Posterior cingulate gyrus (tissue), 11 donors: ENCODE measurements around the gene NPW.

ENCODE experiments used
- DNase-seq, 10 donors: peaks; one replicate each; pipeline versions ENCODE4 v3.0.0 to v3.0.0-alpha.2; 2020 to 2021; ENCODE audit warnings: mixed read lengths in 3 of 10
- intact Hi-C: fragments of 100-400 bp; cut with DNase I; formaldehyde crosslinking; loops from one replicate; pipeline ENCODE4 v1.15.1; 2023

The NPW gene

GRCh38 chr16:2015117-2015946 is 4.3 kb upstream of the NPW start:
- no peak for DNase-seq

GRCh38 chr16:2015947-2016208 is 3.7 kb upstream of the NPW start:
- intact Hi-C loops = no loop called here

More at GRCh38 chr16:2015117-2015946, 4.3 kb upstream of the NPW start:
- intact Hi-C loops = no loop called here

DNA sequence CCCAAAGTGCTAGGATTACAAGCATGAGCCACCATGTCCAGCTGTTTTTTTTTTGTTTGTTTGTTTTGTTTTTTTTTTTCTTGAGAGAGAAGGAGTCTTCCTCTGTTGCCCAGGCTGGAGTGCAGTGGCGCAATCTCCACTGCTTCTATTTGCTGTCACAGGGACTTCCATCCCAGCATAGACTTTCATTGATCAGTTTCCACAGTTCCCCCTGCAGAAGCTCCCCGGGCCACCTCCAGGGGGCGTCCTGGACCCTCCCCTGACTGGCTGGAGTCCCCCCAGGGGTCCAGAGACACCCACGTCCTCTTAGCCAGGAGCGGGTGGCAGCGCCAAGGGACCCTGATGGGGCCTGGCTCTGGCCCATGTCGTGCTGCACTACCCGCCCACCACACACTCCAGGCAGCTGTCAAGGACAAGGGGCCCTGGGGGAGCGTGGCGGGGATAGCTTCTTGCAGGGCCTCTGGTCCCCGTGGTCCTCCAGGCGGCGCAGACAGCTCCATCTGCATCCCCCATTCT is 3.1 kb upstream of the NPW start:
- intact Hi-C loops = no loop called here
- peak in 1 of 10 donors; percentile 84 for DNase-seq

More at GRCh38 chr16:2015947-2016208, 3.7 kb upstream of the NPW start:
- DNase-seq = no peak

- peak in 2 of 10 donors; percentile 76 to 83 for DNase-seq
- intact Hi-C loops = no loop called here
Observed at GRCh38 chr16:2019921-2020831, 591 bp downstream of the NPW start.

DNA sequence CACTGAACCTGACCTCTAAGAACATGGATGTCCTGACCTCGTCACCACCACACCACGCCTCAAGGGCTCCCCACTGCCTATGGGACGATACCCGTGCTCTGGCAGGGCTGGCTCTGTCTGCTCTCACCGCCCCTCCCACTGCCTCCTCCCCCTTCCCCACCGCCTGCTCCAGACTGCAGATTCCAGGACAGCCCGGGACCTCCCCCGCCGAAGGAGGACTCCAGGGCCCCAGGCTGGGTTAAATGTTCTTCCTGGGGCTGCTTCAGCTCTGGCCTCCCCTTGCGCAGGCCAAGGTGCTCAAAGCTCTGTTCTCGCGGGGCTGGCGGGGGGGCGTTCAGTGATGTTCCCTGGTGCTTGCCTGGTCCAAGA is 3.1 kb downstream of the NPW start:
- intact Hi-C loops = loop anchor here (1.0 kb wide), 2 partner anchors 34 to 118 kb away; no protein-coding TSS in a partner anchor
- peak in 1 of 10 donors; percentile 74 for DNase-seq

- peak; percentile 81 to 99 (median 96) for DNase-seq
- intact Hi-C loops = loop anchor here (1.0 kb wide), 2 partner anchors 33 to 117 kb away; no protein-coding TSS in a partner anchor
Observed at GRCh38 chr16:2023092-2024031, 3.8 kb downstream of the NPW start.

GRCh38 chr16:2024032-2024420 is 4.4 kb downstream of the NPW start:
- intact Hi-C loops = no loop called here
- DNase-seq = no peak

DNA sequence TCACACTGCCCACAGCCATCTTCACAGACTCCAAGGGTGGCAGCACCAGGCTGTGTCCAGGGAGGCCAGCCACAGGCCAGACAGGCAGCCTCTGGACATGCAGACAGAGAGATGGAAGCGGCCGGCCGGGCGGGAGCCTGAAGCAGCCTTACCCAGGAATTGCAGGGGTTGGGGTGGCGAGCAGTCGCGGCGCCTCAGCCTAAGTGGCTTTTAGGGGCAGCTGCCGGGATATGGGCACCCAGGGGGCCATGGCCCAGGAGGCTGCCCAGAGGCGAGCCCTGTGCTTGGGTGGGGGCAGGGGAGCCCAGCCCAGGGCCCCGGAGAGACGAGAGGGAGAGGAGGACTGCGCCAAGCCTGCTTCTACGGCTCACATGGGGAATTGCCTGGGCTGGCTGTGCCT is 5.7 kb downstream of the NPW start:
- DNase-seq = no peak
- intact Hi-C loops = no loop called here

DNA sequence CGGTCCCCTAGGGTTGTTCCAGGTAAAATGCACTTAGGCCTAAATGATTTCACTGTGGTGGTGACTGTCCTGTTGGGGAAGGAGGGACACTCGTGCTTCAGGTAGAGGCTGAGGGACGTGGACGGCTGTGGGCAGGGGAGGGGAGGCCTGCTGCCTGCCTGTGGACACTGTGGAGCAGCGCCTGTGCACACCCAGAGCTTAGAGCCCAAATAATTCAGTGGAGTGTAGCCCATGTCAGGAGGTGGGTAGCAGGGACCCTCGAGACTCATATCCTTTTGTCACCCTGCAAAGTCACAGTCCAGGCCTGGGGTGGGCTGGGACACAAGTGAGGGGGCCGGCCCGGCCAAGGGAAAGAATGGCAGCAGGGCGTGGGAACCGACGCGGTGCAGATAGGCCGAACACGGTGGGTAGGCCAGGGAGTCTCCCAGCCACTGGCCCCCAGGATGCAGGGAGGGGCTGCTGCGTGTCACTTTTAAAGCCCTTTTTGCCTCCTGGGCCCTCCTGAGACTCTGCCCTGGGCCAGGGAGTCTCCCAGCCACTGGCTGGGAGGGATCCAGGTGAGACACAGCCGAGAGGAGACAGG is 6.4 kb downstream of the NPW start:
- DNase-seq = no peak

GRCh38 chr16:2026461-2027023 is 7.0 kb downstream of the NPW start, which contains the start of gene NHERF2:
TSS of gene NHERF2 (plus strand) at chr16:2026902. CDS start at chr16:2027006, 104 bp downstream.
- intact Hi-C loops = no loop called here
- DNase-seq = peak in 2 of 10 donors; percentile 51 to 89

More for the DNA sequence above, 6.4 kb downstream of the NPW start:
- intact Hi-C loops = no loop called here

- DNase-seq = peak in 1 of 10 donors; percentile 86
- intact Hi-C loops = no loop called here
Observed at GRCh38 chr16:2027024-2028010, 7.7 kb downstream of the NPW start.

GRCh38 chr16:2028146-2028545 is 8.6 kb downstream of the NPW start:
- intact Hi-C loops = no loop called here
- DNase-seq = no peak

- DNase-seq = no peak
- intact Hi-C loops = no loop called here
Observed at GRCh38 chr16:2028620-2029220, 9.1 kb downstream of the NPW start.

DNA sequence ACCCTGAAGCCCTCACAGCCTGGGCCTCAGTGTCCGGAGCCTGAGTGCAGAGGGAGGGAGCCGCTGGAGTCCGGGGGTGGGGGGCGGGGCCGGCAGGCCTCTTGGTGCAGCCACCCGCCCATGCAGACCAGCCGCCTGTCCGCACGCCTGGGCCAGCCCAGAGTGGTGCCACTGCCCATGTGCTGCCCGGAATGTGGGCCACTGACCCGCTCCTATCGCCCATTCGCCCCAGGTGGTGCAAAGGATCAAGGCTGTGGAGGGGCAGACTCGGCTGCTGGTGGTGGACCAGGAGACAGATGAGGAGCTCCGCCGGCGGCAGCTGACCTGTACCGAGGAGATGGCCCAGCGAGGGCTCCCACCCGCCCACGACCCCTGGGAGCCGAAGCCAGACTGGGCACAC is 9.8 kb downstream of the NPW start:
- DNase-seq = no peak
- intact Hi-C loops = no loop called here

DNA sequence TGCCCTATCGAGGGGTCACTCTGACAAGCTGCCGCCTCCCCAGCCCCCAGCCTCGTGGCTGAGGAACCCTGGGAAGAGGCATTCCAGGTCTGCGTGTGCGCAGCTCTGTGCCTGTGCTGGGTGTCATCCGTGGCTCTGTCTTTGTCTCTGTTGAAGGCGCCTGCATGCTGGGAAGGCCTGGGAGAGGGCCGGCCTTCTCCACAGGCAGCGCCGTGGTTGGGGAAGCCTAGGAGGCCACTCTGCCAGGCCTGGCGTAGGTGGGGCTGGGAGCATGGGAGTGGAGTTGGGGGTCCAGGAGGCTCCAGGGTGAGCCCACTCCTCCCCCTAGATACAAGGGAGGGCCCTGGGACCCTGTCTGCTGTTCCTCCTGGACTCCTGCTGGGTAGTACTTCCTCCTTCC is 10.5 kb downstream of the NPW start:
- intact Hi-C loops = no loop called here
- no peak for DNase-seq

DNA sequence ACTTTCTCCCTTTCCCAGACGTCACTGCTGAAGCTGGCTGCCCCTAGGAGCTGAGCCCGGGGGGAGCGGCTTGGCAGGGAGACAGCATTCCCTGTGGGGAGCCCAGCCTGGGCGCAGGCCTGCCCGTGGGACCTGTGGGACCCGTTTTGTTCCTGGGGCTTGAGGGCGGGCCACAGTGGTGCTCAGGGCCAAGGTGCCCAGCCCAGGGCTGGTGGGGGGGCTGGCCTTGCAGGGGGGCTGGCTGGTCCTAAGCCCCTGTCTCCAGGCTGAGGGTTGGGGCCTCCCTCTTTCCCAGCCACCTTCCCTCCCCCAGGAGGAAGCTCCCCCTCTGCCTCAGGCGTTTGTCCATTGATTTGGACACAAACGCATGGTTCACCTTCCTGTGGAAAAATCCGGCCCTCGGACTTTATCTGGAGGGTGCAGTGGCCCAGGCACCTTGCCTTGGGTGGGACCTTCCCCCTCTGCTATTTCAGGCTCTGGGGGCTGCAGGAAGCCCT is 11.5 kb downstream of the NPW start:
- DNase-seq = no peak
- intact Hi-C loops = no loop called here

DNA sequence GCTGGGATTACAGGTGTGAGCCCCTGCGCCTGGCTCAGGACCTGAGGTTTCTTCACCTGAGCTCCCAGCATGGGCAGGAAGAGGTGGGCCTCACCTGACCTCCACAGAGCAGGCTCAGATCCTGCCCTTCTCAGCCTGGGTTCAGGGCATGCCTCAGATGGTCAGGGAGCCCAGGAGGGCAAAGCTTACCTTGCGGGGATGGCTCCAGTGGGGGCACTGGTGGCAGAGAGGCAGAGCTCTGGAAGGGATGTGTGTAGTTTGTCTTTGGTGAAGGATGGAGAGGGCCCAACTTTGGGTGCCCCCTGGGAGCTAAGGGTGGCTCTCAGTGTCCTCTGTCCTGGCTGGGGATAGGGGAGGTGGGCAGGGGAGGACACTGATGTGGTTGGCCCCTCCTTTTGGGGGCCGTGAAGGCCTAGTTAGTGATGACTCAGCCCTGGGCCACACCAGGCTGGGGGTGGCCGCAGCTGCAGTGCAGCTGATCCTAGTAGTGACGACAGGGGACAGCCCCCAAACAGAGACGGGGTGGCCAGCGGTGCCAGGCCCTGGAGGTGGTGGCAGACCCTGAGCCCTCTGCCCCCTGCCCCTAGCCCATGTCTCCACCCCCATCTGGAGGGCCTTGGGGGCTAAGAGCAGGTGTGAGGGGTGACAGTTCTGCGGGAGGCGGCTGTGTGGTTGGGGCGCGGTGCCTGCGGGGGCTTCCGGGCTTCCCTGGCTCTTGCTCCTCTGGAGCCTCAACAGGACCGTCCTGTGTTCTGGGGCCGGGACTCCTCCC is 12.9 kb downstream of the NPW start:
- intact Hi-C loops = no loop called here
- DNase-seq = peak in 4 of 10 donors; percentile 39 to 92 (median 58)
